Small intestine (tissue), 7 donors: ENCODE results near the gene PTBP1. TPM values are rescaled to one million over a fixed set of nuclear protein-coding genes. Genes with fewer than 3 reads are reported as not detected.

Source experiments
- DNase-seq, 2 donors: peaks; one replicate each; pipeline versions ENCODE4 v3.0.0 to v3.0.0-alpha.2; 2013
- FAIRE-seq: peaks from 2 replicates; lab custom pipeline; 2012; peaks lifted over from hg19 to GRCh38; lab: Jason Lieb, UNC
- H3K27ac ChIP-seq, 3 donors: one replicate each; pipeline ENCODE4 v1.5.1; 2013; ENCODE audit warnings: low read length in 2 of 3, mild to moderate bottlenecking in 2 of 3, control low read depth in 1 of 3, inconsistent platforms in 1 of 3, low read depth in 1 of 3, moderate library complexity in 1 of 3
- H3K27me3 ChIP-seq, 3 donors: one replicate each; pipeline ENCODE4 v1.6.1; 2013; ENCODE audit warnings: low read length in 3 of 3, inconsistent platforms in 1 of 3; ENCODE audit not compliant: control insufficient read depth in 3 of 3, insufficient read depth in 3 of 3
- H3K36me3 ChIP-seq, 3 donors: one replicate each; pipeline ENCODE4 v1.6.1; 2013; ENCODE audit warnings: low read length in 3 of 3, inconsistent platforms in 1 of 3, low read depth in 1 of 3, mild to moderate bottlenecking in 1 of 3, moderate library complexity in 1 of 3; ENCODE audit not compliant: control insufficient read depth in 3 of 3, insufficient read depth in 2 of 3
- H3K4me1 ChIP-seq, 3 donors: one replicate each; pipeline ENCODE4 v1.6.1; 2013; ENCODE audit warnings: low read length in 2 of 3, inconsistent platforms in 1 of 3, low read depth in 1 of 3, mild to moderate bottlenecking in 1 of 3, moderate library complexity in 1 of 3; ENCODE audit not compliant: control insufficient read depth in 3 of 3, insufficient read depth in 2 of 3
- H3K4me3 ChIP-seq, 3 donors: one replicate each; pipeline ENCODE4 v1.5.1; 2013; ENCODE audit warnings: low read length in 3 of 3, control low read depth in 1 of 3, inconsistent platforms in 1 of 3, low read depth in 1 of 3, mild to moderate bottlenecking in 1 of 3, moderate library complexity in 1 of 3
- H3K9me3 ChIP-seq, 2 donors: one replicate each; pipeline ENCODE4 v1.6.1; 2013; ENCODE audit warnings: low read depth in 1 of 2, low read length in 1 of 2; ENCODE audit not compliant: control insufficient read depth in 2 of 2, insufficient read depth in 1 of 2
- WGBS, 3 donors: extraction: QIAGEN DNeasy Blood & Tissue Kit; methylation state at CpG; one replicate each; pipeline ENCODE4 v1.1.7; 2013; 5-methylcytosine and 5-hydroxymethylcytosine counted together
- polyA plus RNA-seq, 4 donors: library from polyadenylated mRNA; stranded (reverse) in 3 of 4; unstranded in 1 of 4; fragments of 200-250 nt in 3 of 4; fragments of 120-200 nt in 1 of 4; gene quantifications; one replicate each; pipeline versions ENCODE4 v1.2.1 to v1.2.3, GENCODE V29; 2013
- donor health status: healthy with polysubstance abuse.
- donor health status: control.
- donor health status: control.
- donor health status: Bipolar disorder and iron deficiency.
- donor health status: healthy.

PTBP1 gene
- polyA plus RNA-seq, 4 donors, result 109 to 257 (median 140) TPM

DNA sequence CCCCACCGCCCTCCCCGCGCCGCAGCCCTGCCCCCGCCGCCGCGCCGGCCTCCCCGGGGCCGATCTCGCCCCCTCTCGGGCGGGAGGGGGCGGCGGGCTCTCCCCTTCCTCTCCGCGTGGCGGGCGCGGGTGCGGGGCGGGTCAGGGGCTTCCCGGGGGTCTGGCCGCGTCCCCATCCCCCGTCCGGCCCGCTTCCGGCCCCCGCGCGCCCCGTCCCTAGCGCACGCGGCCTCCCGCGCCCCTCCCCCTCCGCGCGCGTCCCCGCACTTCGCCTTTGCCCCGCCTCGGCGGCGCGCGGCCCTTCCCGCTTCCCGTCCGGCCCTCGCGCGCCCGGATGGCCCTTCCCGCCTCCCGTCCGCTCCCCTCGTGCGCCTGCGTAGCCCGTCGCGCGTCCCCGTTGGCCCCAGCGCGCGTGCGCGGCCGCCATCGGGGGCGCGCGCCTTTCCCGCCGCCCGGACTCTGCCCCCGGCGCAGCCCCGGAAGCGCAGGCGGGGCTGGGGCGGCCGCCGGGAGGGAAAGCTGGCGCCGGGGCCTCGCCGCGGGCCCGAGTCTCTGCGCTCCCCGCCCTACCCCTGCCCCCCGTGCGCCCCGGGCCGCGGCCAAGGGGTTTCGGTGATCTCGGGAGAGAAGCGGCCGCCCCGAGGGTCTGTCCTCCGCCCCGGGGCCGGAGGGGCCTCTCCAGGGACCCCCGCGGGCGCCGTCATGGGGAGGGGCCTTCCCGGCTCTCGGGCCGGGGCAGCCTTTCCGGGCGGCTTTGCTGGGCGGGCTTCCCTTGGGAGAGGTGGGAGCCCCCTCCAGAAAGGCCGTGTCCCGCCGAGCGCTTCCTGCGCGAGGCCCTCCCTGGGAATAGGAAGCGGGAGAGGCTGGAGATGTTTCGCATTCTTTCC, 519 bp downstream of the PTBP1 start:
- FAIRE-seq (no peak), DNase-seq (peak; percentile 91 to 97)
- no peaks in the 10 kb centered on the region for H3K27me3 ChIP-seq
- no peaks in the 10 kb centered on the region for H3K9me3 ChIP-seq
- 0 to 1% (median 0%) methylated on average over 34 to 129 of the region's 129 CpGs for WGBS, 3 donors
- H3K27ac ChIP-seq, result peak overlapping the region; percentile 91 to 98 (median 95)
- peak overlapping the region; percentile 65 to 98 (median 92) for H3K4me3 ChIP-seq
- H3K36me3 ChIP-seq, result peaks cover 0 to 48% (median 3%) of the 10 kb centered on the region in 3 donors
- H3K4me1 ChIP-seq, result peaks cover 8 to 37% (median 13%) of the 10 kb centered on the region in 3 donors

DNA sequence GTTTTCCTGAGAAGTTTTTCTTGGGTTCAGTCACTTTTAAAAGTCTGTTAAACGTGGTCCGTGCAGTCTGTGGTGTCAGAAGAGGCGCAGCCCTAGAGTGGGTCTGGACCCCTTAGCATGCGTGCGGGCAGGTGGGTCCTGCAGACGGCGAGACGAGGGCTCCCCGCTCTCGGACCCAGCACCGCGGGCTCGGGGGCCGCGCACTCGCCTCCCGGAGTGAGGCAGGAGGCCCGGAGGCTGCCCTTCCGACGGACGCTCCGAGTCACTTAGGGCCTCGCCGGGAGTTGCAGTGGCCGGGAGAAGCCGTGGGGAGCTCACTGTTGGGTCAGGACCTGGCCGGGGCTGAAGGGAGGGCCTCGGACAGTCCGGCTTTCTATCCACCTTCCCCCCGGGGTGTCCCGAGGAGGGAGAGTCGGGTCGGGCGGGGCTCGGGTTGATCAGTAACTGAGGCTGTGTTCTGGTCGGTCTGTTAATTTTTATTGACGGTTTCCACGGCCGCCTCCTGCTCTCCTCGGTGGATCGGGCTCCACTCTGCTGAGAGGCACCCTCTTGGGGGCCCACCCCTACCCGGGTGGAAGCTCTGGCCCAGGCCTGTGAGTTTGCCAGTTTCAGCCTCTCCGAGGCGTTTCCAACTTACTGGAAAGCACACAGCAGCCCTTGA, 1.3 kb downstream of the PTBP1 start:
- H3K9me3 ChIP-seq, result no peaks in the 10 kb centered on the region
- peaks cover 8 to 43% (median 13%) of the 10 kb centered on the region in 3 donors for H3K4me1 ChIP-seq
- H3K27ac ChIP-seq, result peak overlapping the region; percentile 91 to 98 (median 95)
- no peaks in the 10 kb centered on the region for H3K27me3 ChIP-seq
- DNase-seq (peak; percentile 77 to 85), FAIRE-seq (no peak)
- peak overlapping the region; percentile 65 to 98 (median 92) for H3K4me3 ChIP-seq
- peaks cover 0 to 56% (median 8%) of the 10 kb centered on the region in 3 donors for H3K36me3 ChIP-seq
- 0 to 1% (median 1%) methylated on average over 39 to 44 of the region's 44 CpGs for WGBS, 3 donors

DNA sequence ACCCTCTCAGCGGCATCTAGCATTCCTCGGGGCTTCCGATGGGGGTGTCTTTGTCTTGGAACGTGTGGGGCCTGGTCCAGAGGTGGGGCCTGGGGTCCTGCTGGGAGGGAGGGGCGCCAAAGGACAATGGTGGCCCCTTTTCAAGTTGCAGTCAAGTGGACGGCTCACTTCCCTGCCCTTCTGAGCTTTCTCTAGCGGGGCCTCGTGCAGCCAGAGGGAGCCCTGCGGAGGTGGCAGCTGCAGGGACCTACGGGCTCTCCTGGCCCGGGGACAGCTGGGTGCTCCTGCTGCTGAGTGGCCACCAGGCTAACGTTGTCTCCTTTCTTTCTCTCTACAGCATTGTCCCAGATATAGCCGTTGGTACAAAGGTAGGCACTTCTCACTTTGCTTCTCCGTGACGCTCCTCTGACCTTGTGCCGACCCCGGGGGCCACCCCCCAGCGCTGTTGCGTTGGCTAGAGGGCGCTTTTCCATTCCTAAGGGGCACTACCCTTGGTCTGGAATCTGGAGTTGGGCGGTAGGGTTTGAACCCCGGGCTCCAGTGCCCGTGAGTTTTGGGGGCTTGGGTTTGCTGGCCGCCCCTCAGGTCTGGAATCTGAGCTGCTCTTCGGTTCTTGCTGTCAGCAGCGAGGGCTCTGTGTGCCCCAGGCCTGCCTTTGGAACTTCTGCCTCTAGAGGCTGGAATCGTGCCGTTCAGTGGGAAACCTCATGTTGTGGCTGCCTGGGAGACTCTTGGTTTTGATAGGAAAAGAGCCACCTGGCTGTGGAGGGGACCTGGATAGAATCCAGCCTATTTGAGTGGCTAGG, 2.0 kb downstream of the PTBP1 start:
- Histone ChIP-seq H3K27me3 (no peaks in the 10 kb centered on the region), H3K4me3 (peak overlapping the region; percentile 65 to 98 (median 92)), H3K9me3 (no peaks in the 10 kb centered on the region), H3K27ac (peak overlapping the region; percentile 91 to 98 (median 95)), H3K36me3 (peaks cover 5 to 63% (median 15%) of the 10 kb centered on the region in 3 donors), H3K4me1 (peaks cover 8 to 43% (median 13%) of the 10 kb centered on the region in 3 donors)
- DNase-seq (peak; percentile 33 to 63), FAIRE-seq (no peak)
- 3 to 9% (median 5%) methylated on average over 28 of the region's 28 CpGs for WGBS, 3 donors

DNA sequence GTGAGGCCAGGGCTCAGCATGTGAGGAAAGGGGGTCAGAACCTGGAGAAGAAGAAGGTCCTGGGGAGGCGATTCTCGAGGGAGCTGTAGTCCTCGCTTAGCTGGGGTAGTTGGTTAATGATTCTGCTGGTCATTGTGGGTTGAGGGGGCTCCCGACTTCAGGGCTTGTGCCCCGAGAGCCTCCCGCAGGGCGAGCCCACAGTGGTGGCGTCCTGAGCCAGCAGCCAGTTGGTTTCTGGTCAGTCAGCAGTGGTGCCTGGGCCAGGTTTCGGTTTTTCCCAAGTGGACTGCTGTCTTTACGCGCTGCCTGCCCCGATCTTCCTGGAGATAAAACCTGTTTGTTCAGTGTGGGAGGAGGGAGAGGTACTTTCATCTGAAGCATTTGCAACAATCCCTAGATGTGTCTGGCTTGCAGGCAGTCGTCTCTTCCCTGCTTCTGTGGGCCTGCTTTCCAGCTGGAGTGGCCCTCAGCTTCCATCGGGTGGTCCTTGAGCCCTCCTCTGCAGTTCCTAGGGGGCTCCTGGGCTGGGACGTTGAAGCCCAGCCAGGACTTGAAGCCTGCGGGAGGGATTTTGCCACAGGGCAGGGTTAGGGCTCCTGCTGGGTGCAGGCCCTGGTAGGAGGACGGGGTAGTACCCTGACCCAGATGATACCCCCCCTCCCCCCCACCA, 3.2 kb downstream of the PTBP1 start:
- DNase-seq, result peak; percentile 70 to 76
- 3 to 29% (median 10%) methylated on average over 17 of the region's 17 CpGs for WGBS, 3 donors
- Histone ChIP-seq H3K4me3 (peak overlapping the region in 2 of 3 donors; percentile 37 to 65), H3K9me3 (no peaks in the 10 kb centered on the region), H3K27ac (peak overlapping the region; percentile 47 to 98 (median 77)), H3K4me1 (peaks cover 8 to 43% (median 13%) of the 10 kb centered on the region in 3 donors), H3K36me3 (peaks cover 12 to 75% (median 25%) of the 10 kb centered on the region in 3 donors), H3K27me3 (no peaks in the 10 kb centered on the region)
- no peak for FAIRE-seq

DNA sequence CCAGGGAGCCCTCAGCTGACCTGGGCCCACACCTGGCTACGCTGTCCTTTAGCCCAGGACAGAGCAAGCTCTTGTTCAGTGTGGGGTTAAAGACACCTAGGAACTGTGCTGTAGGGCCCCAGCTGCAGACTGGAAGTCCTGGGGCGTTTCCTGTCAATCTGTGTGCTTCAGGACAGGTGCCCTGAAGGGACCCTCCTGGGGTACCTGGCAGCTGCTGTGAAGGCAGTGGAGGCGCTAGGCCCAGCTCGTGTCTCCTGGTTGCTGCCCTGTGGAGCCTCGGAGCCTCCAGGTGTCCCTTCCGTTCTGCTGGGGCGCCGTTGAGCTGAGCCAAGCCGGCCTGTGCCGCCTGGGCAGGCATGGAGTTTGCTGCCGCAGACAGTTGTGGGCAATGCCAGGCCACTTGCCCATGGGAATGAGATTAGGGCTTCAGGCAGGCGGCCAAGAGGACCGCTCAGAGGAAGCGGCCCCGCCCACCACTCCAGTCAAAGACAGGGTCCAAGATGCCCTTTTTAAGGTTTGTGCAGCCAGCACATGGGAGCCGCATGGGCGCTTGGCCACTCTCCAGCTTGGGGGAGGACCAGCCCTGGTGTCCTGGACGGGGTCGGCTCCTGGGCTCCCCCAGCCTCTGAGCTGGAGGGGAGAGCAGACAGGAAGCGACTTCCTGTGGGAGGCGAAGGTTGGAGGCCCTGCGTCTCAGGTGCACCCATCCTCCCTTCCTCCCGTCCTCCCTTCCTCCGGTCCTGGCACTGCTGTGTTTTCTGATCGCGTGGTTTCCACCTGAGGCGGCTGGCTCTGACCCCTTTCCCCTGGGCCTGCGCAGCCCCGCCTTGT, 4.0 kb downstream of the PTBP1 start:
- Histone ChIP-seq H3K27ac (peak overlapping the region; percentile 47 to 98 (median 77)), H3K4me3 (peak overlapping the region in 2 of 3 donors; percentile 37 to 65), H3K36me3 (peaks cover 18 to 80% (median 29%) of the 10 kb centered on the region in 3 donors), H3K9me3 (no peaks in the 10 kb centered on the region), H3K4me1 (peaks cover 8 to 43% (median 13%) of the 10 kb centered on the region in 3 donors), H3K27me3 (no peaks in the 10 kb centered on the region)
- WGBS, 3 donors, result 21 to 31% (median 23%) methylated on average over 28 to 29 of the region's 29 CpGs
- FAIRE-seq (no peak), DNase-seq (peak; percentile 42 to 44)

DNA sequence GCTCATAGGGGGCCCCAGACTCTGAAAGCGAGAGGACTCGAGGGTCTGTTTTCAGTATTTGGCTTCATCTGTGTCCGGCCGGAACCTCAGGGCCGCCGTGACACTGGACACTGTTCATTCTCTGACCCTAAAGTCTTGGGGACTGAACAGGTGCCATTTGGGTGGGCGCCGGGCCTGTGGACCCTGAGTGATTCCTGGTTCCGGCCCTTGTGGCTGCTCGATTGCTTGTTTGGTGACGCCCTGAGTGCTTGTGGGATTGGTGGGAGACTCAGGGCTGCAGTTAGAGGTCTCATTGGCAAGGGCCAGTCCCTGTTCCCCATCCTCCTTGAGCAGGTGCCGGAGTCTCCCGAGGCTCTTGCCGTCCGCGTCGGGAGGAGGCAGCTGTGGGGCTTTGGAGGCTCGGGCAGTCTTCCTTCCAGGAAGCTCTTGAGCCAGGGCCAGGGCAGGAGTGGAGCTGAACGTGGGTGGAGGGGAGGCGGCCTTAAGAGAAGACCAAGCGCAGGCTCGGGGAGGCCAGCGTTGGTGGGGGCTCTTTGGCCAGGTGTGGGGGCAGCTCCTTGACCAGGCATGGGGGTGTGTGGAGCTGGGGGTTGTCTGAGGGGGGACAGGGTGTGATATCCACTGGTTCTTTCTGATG, 4.7 kb downstream of the PTBP1 start:
- peaks cover 8 to 43% (median 13%) of the 10 kb centered on the region in 3 donors for H3K4me1 ChIP-seq
- no peaks in the 10 kb centered on the region for H3K9me3 ChIP-seq
- peak overlapping the region in 2 of 3 donors; percentile 37 to 65 for H3K4me3 ChIP-seq
- no peaks in the 10 kb centered on the region for H3K27me3 ChIP-seq
- H3K27ac ChIP-seq, result peak overlapping the region in 2 of 3 donors; percentile 77 to 98
- peaks cover 22 to 87% (median 34%) of the 10 kb centered on the region in 3 donors for H3K36me3 ChIP-seq
- peak in 1 of 2 donors; percentile 43 for DNase-seq
- 27 to 33% (median 31%) methylated on average over 19 to 23 of the region's 23 CpGs for WGBS, 3 donors
- FAIRE-seq, result no peak
